Pancreas (tissue), 10 donors: Measurements from ENCODE around the gene CNIH4. TPM values are rescaled to one million over a fixed set of nuclear protein-coding genes. Genes with fewer than 3 reads are reported as not detected.

Source experiments
- ATAC-seq, 4 donors: fragments of 200-7000 bp; cut with Tn5 transposase; one replicate each; pipeline versions ENCODE4 v1.8.0 to v1.9.1; 2020; ENCODE audit warnings: mild to moderate bottlenecking in 4 of 4, moderate library complexity in 4 of 4
- DNase-seq, 6 donors: peaks; one replicate each; pipeline ENCODE4 v3.0.0-alpha.2; 2020
- FAIRE-seq: peaks from 2 replicates; lab custom pipeline; 2012; peaks lifted over from hg19 to GRCh38; lab: Jason Lieb, UNC
- H3K27ac ChIP-seq, 4 donors: fragments of 200-600 bp; sonication (generic); 1 replicate in 3 of 4; 2 replicates in 1 of 4; pipeline versions ENCODE4 v1.5.0 to v1.8.0; 2020
- H3K27me3 ChIP-seq, 4 donors: fragments of 200-600 bp; one replicate each; pipeline ENCODE4 v1.8.0; 2021
- H3K36me3 ChIP-seq, 3 donors: fragments of 200-600 bp; sonication (generic) in 1 of 3; one replicate each; pipeline versions ENCODE4 v1.5.0 to v1.8.0; 2020 to 2021
- H3K4me1 ChIP-seq, 3 donors: fragments of 200-600 bp; one replicate each; pipeline ENCODE4 v1.8.0; 2021
- H3K4me3 ChIP-seq, 4 donors: fragments of 200-600 bp; sonication (generic) in 2 of 4; one replicate each; pipeline versions ENCODE4 v1.5.0 to v1.8.0; 2020 to 2021
- H3K9me3 ChIP-seq, 4 donors: fragments of 200-600 bp; one replicate each; pipeline ENCODE4 v1.8.0; 2021
- WGBS, 2 donors: extraction: QIAGEN DNeasy Blood & Tissue Kit; methylation state at CpG; one replicate each; pipeline ENCODE4 v1.1.7; 2013; 5-methylcytosine and 5-hydroxymethylcytosine counted together
- intact Hi-C, 3 donors: fragments of 100-400 bp; cut with DNase I; formaldehyde crosslinking; loops; one replicate each; pipeline versions ENCODE4 v1.11.1 to v1.14.2; 2022
- polyA plus RNA-seq, 2 donors: library from polyadenylated mRNA; stranded (reverse); fragments of 200-250 nt; gene quantifications; one replicate each; pipeline ENCODE4 v1.2.3, GENCODE V29; 2013
- total RNA-seq, 6 donors: library from RNA; stranded (reverse); fragmentation: NEBNext Ultra II Directional in 4 of 6; extraction: Animal tissue kit (Norgen Biotek cat#: 25700) in 4 of 6; gene quantifications; one replicate each; pipeline versions ENCODE4 v1.2.1 to v1.2.4, GENCODE V29; 2021 to 2023
- TF ChIP-seq, protein P1 (sequence below), 4 donors: fragments of 200-600 bp; sonication (generic) in 3 of 4; IDR thresholded peaks; one replicate each; pipeline versions ENCODE4 v1.5.0 to v1.8.0; 2021; ENCODE audit warnings: antibody characterized with exemption in 4 of 4
- donor health status: healthy with polysubstance abuse.
- donor health status: DM: no; HTN: no; CAD: no; lungs with moderate emphysema.
- donor health status: DM: no; HTN: no; CAD: no.
- donor health status: control.
- donor health status: control.
- donor health status: Bipolar disorder and iron deficiency.
- donor health status: DM: yes; HTN: yes; CAD: no.
- donor health status: DM: no; HTN: no; CAD: no.
- donor health status: DM: no; HTN: no; CAD: no.
- donor health status: DM: yes; HTN: yes; CAD: no.

Gene CNIH4
- total and polyA plus RNA-seq, 8 donors = 8.0 to 17.9 (median 13.9) TPM

DNA sequence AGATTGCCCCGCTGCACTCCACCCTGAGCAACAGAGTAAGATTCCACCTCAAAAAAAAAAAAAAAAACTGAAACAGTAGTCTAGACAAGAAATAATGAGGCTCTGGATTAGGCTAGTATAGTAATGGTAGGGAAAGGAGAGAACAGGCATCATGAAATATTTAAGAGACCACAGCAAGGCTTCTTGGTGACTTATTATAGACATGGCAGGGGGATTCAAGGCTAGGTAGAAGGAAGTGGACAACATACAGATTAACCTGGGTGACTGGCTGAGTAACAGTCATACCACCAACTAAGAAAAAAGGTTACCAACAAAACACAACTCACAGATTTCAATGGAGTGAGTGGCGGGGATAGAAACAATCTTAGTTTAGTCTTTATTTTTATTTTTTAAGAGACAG is 35.0 kb upstream of the CNIH4 start:
- no peaks in the 10 kb centered on the region for H3K27me3 ChIP-seq
- H3K27ac ChIP-seq = no peak overlapping the region
- 97 to 98% methylated on average over 2 of the region's 2 CpGs for WGBS, 2 donors
- FAIRE-seq (no peak), ATAC-seq (no peak), DNase-seq (no peak)
- TF ChIP-seq, protein P1, sequence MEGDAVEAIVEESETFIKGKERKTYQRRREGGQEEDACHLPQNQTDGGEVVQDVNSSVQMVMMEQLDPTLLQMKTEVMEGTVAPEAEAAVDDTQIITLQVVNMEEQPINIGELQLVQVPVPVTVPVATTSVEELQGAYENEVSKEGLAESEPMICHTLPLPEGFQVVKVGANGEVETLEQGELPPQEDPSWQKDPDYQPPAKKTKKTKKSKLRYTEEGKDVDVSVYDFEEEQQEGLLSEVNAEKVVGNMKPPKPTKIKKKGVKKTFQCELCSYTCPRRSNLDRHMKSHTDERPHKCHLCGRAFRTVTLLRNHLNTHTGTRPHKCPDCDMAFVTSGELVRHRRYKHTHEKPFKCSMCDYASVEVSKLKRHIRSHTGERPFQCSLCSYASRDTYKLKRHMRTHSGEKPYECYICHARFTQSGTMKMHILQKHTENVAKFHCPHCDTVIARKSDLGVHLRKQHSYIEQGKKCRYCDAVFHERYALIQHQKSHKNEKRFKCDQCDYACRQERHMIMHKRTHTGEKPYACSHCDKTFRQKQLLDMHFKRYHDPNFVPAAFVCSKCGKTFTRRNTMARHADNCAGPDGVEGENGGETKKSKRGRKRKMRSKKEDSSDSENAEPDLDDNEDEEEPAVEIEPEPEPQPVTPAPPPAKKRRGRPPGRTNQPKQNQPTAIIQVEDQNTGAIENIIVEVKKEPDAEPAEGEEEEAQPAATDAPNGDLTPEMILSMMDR (IDR thresholded peaks at IDR 0.05) = no peak
- H3K9me3 ChIP-seq = no peaks in the 10 kb centered on the region
- H3K4me1 ChIP-seq = peaks cover 0 to 5% (median 0%) of the 10 kb centered on the region in 3 donors
- no peaks in the 10 kb centered on the region for H3K36me3 ChIP-seq
- intact Hi-C loops = loop anchor here in 1 of 3 donors (10.0 kb wide), 1 partner anchor 197 kb away; no protein-coding TSS in a partner anchor
- H3K4me3 ChIP-seq = no peak overlapping the region

DNA sequence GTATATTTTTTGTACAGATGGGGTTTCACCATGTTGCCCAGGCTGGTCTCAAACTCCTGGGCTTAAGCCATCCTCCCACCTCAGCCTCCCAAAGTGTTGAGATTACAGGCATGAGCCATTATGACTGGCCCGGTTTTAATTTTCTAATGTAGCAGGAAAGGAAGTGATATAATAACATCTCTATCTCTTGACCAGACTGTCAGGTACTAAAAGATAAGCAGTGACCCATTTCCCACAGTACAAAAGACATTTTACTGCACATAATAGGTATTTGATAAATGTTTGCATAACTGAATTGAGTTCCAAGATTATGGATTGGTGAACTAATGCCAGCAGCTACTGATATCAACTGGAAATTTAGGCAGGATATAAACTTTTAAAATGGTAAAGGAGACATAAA is 30.7 kb upstream of the CNIH4 start:
- no peak for DNase-seq
- ATAC-seq = no peak
- no peaks in the 10 kb centered on the region for H3K9me3 ChIP-seq
- H3K27me3 ChIP-seq = no peaks in the 10 kb centered on the region
- FAIRE-seq = no peak
- peaks cover 6 to 18% (median 12%) of the 10 kb centered on the region in 3 donors for H3K4me1 ChIP-seq
- no peaks in the 10 kb centered on the region for H3K36me3 ChIP-seq
- intact Hi-C loops = loop anchor here in 1 of 3 donors (10.0 kb wide), 1 partner anchor 201 kb away; no protein-coding TSS in a partner anchor
- WGBS, 2 donors = 19 to 33% methylated on average over 1 of the region's 1 CpG
- no peak overlapping the region for H3K27ac ChIP-seq
- TF ChIP-seq, protein P1 (IDR thresholded peaks at IDR 0.05) = no peak
- H3K4me3 ChIP-seq = no peak overlapping the region

DNA sequence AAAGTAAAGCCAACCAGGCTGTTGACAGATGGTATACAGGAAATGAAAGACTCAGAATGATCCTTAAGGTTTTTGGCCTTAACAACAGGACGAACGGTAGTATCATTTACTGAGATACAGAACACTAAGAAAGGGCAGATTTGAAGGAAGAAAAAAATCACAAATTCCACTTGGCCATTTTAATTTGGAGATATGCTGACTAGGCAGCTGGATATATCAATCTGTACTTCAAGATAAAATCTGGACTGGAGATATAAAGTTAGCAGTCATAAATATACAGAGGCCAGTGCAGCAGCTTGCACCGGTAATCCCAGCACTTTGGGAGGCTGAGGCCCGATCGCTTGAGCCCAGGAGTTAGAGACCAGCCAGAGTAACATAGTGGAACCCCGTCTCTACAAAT is 28.0 kb upstream of the CNIH4 start:
- TF ChIP-seq, protein P1 (IDR thresholded peaks at IDR 0.05) = no peak
- H3K36me3 ChIP-seq = no peaks in the 10 kb centered on the region
- FAIRE-seq (no peak), ATAC-seq (no peak), DNase-seq (no peak)
- 64 to 68% methylated on average over 6 of the region's 6 CpGs for WGBS, 2 donors
- no peaks in the 10 kb centered on the region for H3K9me3 ChIP-seq
- H3K4me3 ChIP-seq = peak overlapping the region in 1 of 4 donors; percentile 62
- no peak overlapping the region for H3K27ac ChIP-seq
- intact Hi-C loops = loop anchor here in 1 of 3 donors (10.0 kb wide), 1 partner anchor 204 kb away; no protein-coding TSS in a partner anchor
- H3K27me3 ChIP-seq = no peaks in the 10 kb centered on the region
- H3K4me1 ChIP-seq = peaks cover 9 to 21% (median 15%) of the 10 kb centered on the region in 3 donors

DNA sequence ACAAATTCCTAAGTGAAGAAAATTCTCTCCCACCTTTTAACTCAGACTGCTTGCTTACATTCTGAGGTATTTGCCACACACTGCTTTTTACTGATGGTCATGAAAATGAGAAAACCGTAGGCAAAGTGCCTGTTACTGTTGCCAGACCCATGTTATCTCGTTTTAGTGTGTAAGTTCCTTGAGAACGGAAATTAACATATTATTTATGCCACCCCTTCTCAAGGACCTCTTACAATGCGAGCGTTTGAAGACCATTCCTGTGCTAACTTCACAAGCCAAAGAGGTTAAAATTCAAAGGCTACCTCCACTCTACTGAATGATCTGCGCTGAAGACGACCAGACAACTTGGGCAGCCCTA is 27.2 kb upstream of the CNIH4 start:
- Histone ChIP-seq H3K36me3 (no peaks in the 10 kb centered on the region), H3K4me3 (peak overlapping the region; percentile 62 to 89 (median 82)), H3K4me1 (peaks cover 9 to 21% (median 15%) of the 10 kb centered on the region in 3 donors), H3K9me3 (no peaks in the 10 kb centered on the region), H3K27ac (peak overlapping the region; percentile 91 to 94 (median 92)), H3K27me3 (no peaks in the 10 kb centered on the region)
- intact Hi-C loops = loop anchor here in 1 of 3 donors (10.0 kb wide), 1 partner anchor 205 kb away; no protein-coding TSS in a partner anchor
- TF ChIP-seq, protein P1 (IDR thresholded peaks at IDR 0.05) = no peak
- WGBS, 2 donors = 0 to 1% methylated on average over 7 of the region's 7 CpGs
- no peak for DNase-seq
- FAIRE-seq = no peak
- ATAC-seq = no peak
